GM12874 (cell line): ENCODE results near the gene SCNN1A.

Experiments
- CTCF ChIP-seq: IDR thresholded peaks from 2 replicates; pipeline ENCODE4 v1.5.1; 2011; ENCODE audit warnings: low read depth, mild to moderate bottlenecking, control low read depth, low read length, moderate library complexity; ENCODE audit not compliant: insufficient read depth

Gene SCNN1A

GRCh38 chr12:6347367-6348338 lies 27.7 kb downstream of the SCNN1A start:
- no peak for TF ChIP-seq CTCF

GRCh38 chr12:6346942-6347341 lies 28.4 kb downstream of the SCNN1A start:
- no peak for TF ChIP-seq CTCF

- no peak for TF ChIP-seq CTCF
These were observed 29.0 kb downstream of the SCNN1A start for GRCh38 chr12:6346235-6346832.

GRCh38 chr12:6345319-6346091 lies 29.9 kb downstream of the SCNN1A start:
- no peak for TF ChIP-seq CTCF

GRCh38 chr12:6343518-6343917 lies 31.8 kb downstream of the SCNN1A start:
- no peak for TF ChIP-seq CTCF

GRCh38 chr12:6342140-6342889 lies 33.0 kb downstream of the SCNN1A start:
- no peak for TF ChIP-seq CTCF
